ENCODE results near the gene FBXO9. TPM values are rescaled to one million over a fixed set of nuclear protein-coding genes. Genes with fewer than 3 reads are reported as not detected.

FBXO9 gene
- total RNA-seq, 1 donor from 2014 or later: 80.2 TPM

DNA sequence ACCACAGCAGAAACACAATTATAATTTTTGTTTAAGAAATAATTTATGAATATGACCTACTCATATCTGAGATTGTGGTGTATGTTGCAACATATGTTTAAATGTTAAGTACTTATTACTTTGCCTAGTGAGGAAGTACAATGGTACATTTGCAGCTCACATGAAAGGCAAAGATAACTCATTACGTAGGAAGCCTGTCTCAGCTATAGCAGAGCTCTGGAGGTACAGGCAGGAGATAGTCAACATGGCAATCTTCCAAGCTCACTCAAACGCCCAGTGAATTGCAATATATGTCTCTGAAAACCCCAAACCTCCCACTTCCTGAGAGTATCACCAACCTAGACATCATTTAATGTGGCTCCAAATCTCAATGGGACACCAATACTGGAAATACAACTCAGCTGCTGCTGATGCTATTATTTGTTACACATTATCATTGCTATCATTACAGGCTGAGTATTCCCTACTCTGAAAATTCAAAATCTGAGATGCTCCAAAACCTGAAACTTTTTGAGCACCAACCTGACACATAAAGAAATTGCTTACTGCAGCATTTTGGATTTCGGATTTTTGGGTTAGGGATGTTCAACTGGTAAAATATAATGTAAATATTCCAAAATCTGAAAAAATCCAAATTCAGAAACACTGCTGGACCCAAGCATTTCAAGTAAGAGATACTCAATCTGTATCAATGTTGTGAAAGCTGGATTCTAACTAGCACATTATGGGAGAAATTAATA is 45.0 kb upstream of the FBXO9 start:
- DNase-seq (ENCODE audit: low read depth): no peak
- Histone ChIP-seq H4K20me1 (ENCODE audit: insufficient read depth, low read length) (no peaks in the 10 kb centered on the region), H3K79me2 (ENCODE audit: insufficient read depth, low read length) (no peaks in the 10 kb centered on the region), H3K4me1 (ENCODE audit: insufficient read depth, low read length) (no peaks in the 10 kb centered on the region), H3K4me3 (ENCODE audit: insufficient read depth, low read depth, low read length) (no peak overlapping the region), H3K36me3 (ENCODE audit: insufficient read depth, low read length) (peaks cover 22% of the 10 kb centered on the region), H3K27me3 (ENCODE audit: insufficient read depth, low read length) (no peaks in the 10 kb centered on the region), H3K9ac (ENCODE audit: low read length) (no peak overlapping the region), H3K4me2 (ENCODE audit: low read length) (no peak overlapping the region), H2AFZ (ENCODE audit: low read depth, low read length) (no peak overlapping the region), H3K27ac (ENCODE audit: low read depth, low read length) (no peak overlapping the region), H3K9me3 (ENCODE audit: insufficient read depth, low read depth, low read length) (no peaks in the 10 kb centered on the region)
- Mint-ChIP-seq H3K36me3 (ENCODE audit: low read depth, unreplicated experiment) (peaks cover 13% of the 10 kb centered on the region), H3K4me3 (ENCODE audit: unreplicated experiment) (no peak overlapping the region), H3K27me3 (ENCODE audit: low read depth, unreplicated experiment) (no peaks in the 10 kb centered on the region), H3K9me3 (ENCODE audit: unreplicated experiment) (peaks cover 2% of the 10 kb centered on the region), H3K4me1 (ENCODE audit: low read depth, unreplicated experiment) (no peaks in the 10 kb centered on the region), H3K27ac (ENCODE audit: unreplicated experiment) (no peak overlapping the region)
- TF ChIP-seq EZH2 (IDR thresholded peaks at IDR 0.05; ENCODE audit: insufficient read depth, low read length): no peak
- TF ChIP-seq, protein P1, sequence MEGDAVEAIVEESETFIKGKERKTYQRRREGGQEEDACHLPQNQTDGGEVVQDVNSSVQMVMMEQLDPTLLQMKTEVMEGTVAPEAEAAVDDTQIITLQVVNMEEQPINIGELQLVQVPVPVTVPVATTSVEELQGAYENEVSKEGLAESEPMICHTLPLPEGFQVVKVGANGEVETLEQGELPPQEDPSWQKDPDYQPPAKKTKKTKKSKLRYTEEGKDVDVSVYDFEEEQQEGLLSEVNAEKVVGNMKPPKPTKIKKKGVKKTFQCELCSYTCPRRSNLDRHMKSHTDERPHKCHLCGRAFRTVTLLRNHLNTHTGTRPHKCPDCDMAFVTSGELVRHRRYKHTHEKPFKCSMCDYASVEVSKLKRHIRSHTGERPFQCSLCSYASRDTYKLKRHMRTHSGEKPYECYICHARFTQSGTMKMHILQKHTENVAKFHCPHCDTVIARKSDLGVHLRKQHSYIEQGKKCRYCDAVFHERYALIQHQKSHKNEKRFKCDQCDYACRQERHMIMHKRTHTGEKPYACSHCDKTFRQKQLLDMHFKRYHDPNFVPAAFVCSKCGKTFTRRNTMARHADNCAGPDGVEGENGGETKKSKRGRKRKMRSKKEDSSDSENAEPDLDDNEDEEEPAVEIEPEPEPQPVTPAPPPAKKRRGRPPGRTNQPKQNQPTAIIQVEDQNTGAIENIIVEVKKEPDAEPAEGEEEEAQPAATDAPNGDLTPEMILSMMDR (IDR thresholded peaks at IDR 0.05; ENCODE audit: insufficient read depth, low read depth, low read length): no peak
- FAIRE-seq: no peak

DNA sequence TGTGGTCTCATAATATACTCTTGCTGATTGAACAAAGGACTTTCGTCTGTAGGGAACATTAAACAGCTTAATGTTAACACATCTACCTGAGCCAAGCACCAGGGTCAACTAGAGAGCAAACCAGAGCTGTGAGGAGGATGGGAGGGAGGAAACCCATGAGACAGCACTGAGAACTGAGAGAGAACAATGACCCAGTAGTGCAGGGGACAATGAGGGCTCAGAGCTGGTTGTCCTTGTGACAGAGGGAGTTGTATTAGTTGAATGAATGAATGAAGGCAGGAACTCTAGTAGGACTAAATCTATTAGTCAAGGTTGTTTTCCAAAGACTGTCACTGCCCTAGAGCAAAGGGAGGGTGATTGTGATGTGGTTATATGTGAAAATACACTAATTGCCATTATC is 41.9 kb upstream of the FBXO9 start:
- H2AFZ ChIP-seq (ENCODE audit: low read depth, low read length): no peak overlapping the region
- peaks cover 2% of the 10 kb centered on the region for H3K9me3 Mint-ChIP-seq (ENCODE audit: unreplicated experiment)
- H3K9ac ChIP-seq (ENCODE audit: low read length): no peak overlapping the region
- H3K9me3 ChIP-seq (ENCODE audit: insufficient read depth, low read depth, low read length): no peaks in the 10 kb centered on the region
- DNase-seq (ENCODE audit: low read depth) (no peak), FAIRE-seq (no peak)
- H3K36me3 Mint-ChIP-seq (ENCODE audit: low read depth, unreplicated experiment): peaks cover 9% of the 10 kb centered on the region
- no peaks in the 10 kb centered on the region for H3K27me3 Mint-ChIP-seq (ENCODE audit: low read depth, unreplicated experiment)
- H3K4me3 ChIP-seq (ENCODE audit: insufficient read depth, low read depth, low read length): no peak overlapping the region
- H3K27me3 ChIP-seq (ENCODE audit: insufficient read depth, low read length): no peaks in the 10 kb centered on the region
- no peaks in the 10 kb centered on the region for H3K4me1 ChIP-seq (ENCODE audit: insufficient read depth, low read length)
- no peak overlapping the region for H3K27ac ChIP-seq (ENCODE audit: low read depth, low read length)
- H4K20me1 ChIP-seq (ENCODE audit: insufficient read depth, low read length): no peaks in the 10 kb centered on the region
- TF ChIP-seq, protein P1 (IDR thresholded peaks at IDR 0.05; ENCODE audit: insufficient read depth, low read depth, low read length): no peak
- no peak for TF ChIP-seq EZH2 (IDR thresholded peaks at IDR 0.05; ENCODE audit: insufficient read depth, low read length)
- H3K27ac Mint-ChIP-seq (ENCODE audit: unreplicated experiment): no peak overlapping the region
- no peak overlapping the region for H3K4me2 ChIP-seq (ENCODE audit: low read length)
- peaks cover 7% of the 10 kb centered on the region for H3K36me3 ChIP-seq (ENCODE audit: insufficient read depth, low read length)
- no peak overlapping the region for H3K4me3 Mint-ChIP-seq (ENCODE audit: unreplicated experiment)
- no peaks in the 10 kb centered on the region for H3K4me1 Mint-ChIP-seq (ENCODE audit: low read depth, unreplicated experiment)
- no peaks in the 10 kb centered on the region for H3K79me2 ChIP-seq (ENCODE audit: insufficient read depth, low read length)

DNA sequence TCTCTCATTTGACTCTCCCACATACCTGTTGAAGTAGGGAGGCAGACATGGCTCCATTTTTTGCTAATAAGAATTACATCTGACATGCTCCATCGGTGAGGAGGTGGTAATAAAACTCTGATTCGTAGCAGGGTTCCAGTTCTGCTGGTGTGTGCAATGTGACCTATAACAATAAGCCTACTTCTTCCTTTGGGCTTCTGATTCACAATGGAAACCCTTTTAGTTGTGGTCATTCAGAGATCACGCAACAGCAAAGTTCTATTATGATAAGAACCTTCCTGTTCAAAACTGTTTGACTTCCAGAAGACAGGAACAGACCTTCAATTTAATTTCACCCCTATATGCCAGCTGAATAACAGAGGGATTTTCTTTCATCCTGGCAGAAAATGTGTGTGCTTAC is 38.7 kb upstream of the FBXO9 start:
- no peak overlapping the region for H3K4me2 ChIP-seq (ENCODE audit: low read length)
- DNase-seq (ENCODE audit: low read depth) (no peak), FAIRE-seq (no peak)
- peaks cover 26% of the 10 kb centered on the region for H3K36me3 ChIP-seq (ENCODE audit: insufficient read depth, low read length)
- H4K20me1 ChIP-seq (ENCODE audit: insufficient read depth, low read length): no peaks in the 10 kb centered on the region
- no peaks in the 10 kb centered on the region for H3K4me1 Mint-ChIP-seq (ENCODE audit: low read depth, unreplicated experiment)
- no peak overlapping the region for H2AFZ ChIP-seq (ENCODE audit: low read depth, low read length)
- H3K4me3 Mint-ChIP-seq (ENCODE audit: unreplicated experiment): no peak overlapping the region
- H3K4me3 ChIP-seq (ENCODE audit: insufficient read depth, low read depth, low read length): no peak overlapping the region
- no peak for TF ChIP-seq EZH2 (IDR thresholded peaks at IDR 0.05; ENCODE audit: insufficient read depth, low read length)
- TF ChIP-seq, protein P1 (IDR thresholded peaks at IDR 0.05; ENCODE audit: insufficient read depth, low read depth, low read length): no peak
- no peak overlapping the region for H3K27ac Mint-ChIP-seq (ENCODE audit: unreplicated experiment)
- no peaks in the 10 kb centered on the region for H3K27me3 ChIP-seq (ENCODE audit: insufficient read depth, low read length)
- H3K27ac ChIP-seq (ENCODE audit: low read depth, low read length): no peak overlapping the region
- no peaks in the 10 kb centered on the region for H3K9me3 ChIP-seq (ENCODE audit: insufficient read depth, low read depth, low read length)
- no peaks in the 10 kb centered on the region for H3K4me1 ChIP-seq (ENCODE audit: insufficient read depth, low read length)
- H3K9ac ChIP-seq (ENCODE audit: low read length): no peak overlapping the region
- peaks cover 7% of the 10 kb centered on the region for H3K36me3 Mint-ChIP-seq (ENCODE audit: low read depth, unreplicated experiment)
- H3K79me2 ChIP-seq (ENCODE audit: insufficient read depth, low read length): no peaks in the 10 kb centered on the region
- no peaks in the 10 kb centered on the region for H3K9me3 Mint-ChIP-seq (ENCODE audit: unreplicated experiment)
- H3K27me3 Mint-ChIP-seq (ENCODE audit: low read depth, unreplicated experiment): no peaks in the 10 kb centered on the region
